Measurements from ENCODE around the gene SORCS2.

DNA sequence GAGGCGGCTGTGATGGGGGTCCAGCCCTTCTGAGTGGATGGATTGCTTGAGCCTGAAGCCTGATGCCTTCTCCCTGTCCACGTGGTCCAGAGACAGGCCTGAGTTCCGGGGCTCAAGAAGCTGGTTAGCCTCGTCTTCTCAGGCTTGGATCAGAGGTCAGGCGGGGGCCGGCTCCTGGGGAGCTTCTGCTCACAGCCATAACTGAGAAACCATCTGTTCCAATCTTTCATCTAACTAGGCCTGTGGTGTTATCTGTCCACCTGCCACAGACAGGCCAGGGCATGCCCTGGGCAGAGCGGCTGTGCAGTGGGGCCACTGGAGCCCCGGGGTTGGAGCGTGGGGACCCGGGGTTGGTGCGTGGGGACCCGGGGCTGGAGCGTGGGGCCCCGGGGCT lies 63.1 kb downstream of the SORCS2 start:
- TF ChIP-seq, protein P1, sequence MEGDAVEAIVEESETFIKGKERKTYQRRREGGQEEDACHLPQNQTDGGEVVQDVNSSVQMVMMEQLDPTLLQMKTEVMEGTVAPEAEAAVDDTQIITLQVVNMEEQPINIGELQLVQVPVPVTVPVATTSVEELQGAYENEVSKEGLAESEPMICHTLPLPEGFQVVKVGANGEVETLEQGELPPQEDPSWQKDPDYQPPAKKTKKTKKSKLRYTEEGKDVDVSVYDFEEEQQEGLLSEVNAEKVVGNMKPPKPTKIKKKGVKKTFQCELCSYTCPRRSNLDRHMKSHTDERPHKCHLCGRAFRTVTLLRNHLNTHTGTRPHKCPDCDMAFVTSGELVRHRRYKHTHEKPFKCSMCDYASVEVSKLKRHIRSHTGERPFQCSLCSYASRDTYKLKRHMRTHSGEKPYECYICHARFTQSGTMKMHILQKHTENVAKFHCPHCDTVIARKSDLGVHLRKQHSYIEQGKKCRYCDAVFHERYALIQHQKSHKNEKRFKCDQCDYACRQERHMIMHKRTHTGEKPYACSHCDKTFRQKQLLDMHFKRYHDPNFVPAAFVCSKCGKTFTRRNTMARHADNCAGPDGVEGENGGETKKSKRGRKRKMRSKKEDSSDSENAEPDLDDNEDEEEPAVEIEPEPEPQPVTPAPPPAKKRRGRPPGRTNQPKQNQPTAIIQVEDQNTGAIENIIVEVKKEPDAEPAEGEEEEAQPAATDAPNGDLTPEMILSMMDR (IDR thresholded peaks at IDR 0.05; ENCODE audit: low read length), result no peak
- TF ChIP-seq EZH2 (IDR thresholded peaks at IDR 0.05; ENCODE audit: borderline replicate concordance, low read length), result no peak

All from OCI-LY1 (cell line).